Non-pigmented ciliary epithelial cell (primary cell): ENCODE data around the gene APPL1.
"Not testable (repeated sequence)": the region's sequence is repeated elsewhere in the genome, so short reads cannot be mapped to it uniquely, and the experiment has no call there.

Experiments
- DNase-seq: peaks from one replicate; pipeline ENCODE4 v3.0.0-alpha.2; 2010; ENCODE audit warnings: low read depth

APPL1 gene

GRCh38 chr3:57268416-57268815, 40.9 kb downstream of the APPL1 start:
- no peak for DNase-seq

- no peak for DNase-seq
Measured at GRCh38 chr3:57274845-57275244, 47.3 kb downstream of the APPL1 start.

- DNase-seq = no peak
Measured at GRCh38 chr3:57275393-57275792, 47.9 kb downstream of the APPL1 start.

GRCh38 chr3:57278237-57278636, 50.7 kb downstream of the APPL1 start:
- DNase-seq = no peak

- no peak for DNase-seq
Measured at GRCh38 chr3:57279685-57280084, 52.2 kb downstream of the APPL1 start.

- DNase-seq = peak; percentile 23
Measured at GRCh38 chr3:57281715-57282114, 54.2 kb downstream of the APPL1 start.

GRCh38 chr3:57283334-57283733, 55.8 kb downstream of the APPL1 start:
- DNase-seq = no peak

GRCh38 chr3:57287205-57287604, 59.7 kb downstream of the APPL1 start:
- no peak for DNase-seq

- no peak for DNase-seq
Measured at GRCh38 chr3:57288403-57288802, 60.9 kb downstream of the APPL1 start.

- no peak for DNase-seq
Measured at GRCh38 chr3:57292159-57292896, 64.8 kb downstream of the APPL1 start, which contains the start of gene ASB14. Gene ASB14 (minus strand): TSS chr3:57292685. CDS start chr3:57292033, 652 bp downstream.

GRCh38 chr3:57292897-57293526, 65.5 kb downstream of the APPL1 start:
- DNase-seq = no peak

- peak; percentile 28 for DNase-seq
Measured at GRCh38 chr3:57298041-57298440, 70.5 kb downstream of the APPL1 start.

- DNase-seq = not testable (repeated sequence)
Measured at GRCh38 chr3:57303520-57303919, 76.0 kb downstream of the APPL1 start.

- no peak for DNase-seq
Measured at GRCh38 chr3:57309769-57310360, 82.3 kb downstream of the APPL1 start.

- DNase-seq = no peak
Measured at GRCh38 chr3:57314204-57314603, 86.7 kb downstream of the APPL1 start.
